Activated effector memory CD4-positive, alpha-beta T cell treated with anti-CD3 and anti-CD28 coated beads, Interleukin-2, amount 50 U/mL, for 16 hours (primary cell): Measurements from ENCODE around the gene CYP27C1.
A peak's percentile ranks its signal among the peaks of the same experiment; 100 is the strongest.
"Not testable (repeated sequence)": the region's sequence is repeated elsewhere in the genome, so short reads cannot be mapped to it uniquely, and the experiment has no call there.

Experiments used
- DNase-seq: peaks from one replicate; pipeline ENCODE4 v3.0.0-alpha.2; 2020

The CYP27C1 gene

DNA sequence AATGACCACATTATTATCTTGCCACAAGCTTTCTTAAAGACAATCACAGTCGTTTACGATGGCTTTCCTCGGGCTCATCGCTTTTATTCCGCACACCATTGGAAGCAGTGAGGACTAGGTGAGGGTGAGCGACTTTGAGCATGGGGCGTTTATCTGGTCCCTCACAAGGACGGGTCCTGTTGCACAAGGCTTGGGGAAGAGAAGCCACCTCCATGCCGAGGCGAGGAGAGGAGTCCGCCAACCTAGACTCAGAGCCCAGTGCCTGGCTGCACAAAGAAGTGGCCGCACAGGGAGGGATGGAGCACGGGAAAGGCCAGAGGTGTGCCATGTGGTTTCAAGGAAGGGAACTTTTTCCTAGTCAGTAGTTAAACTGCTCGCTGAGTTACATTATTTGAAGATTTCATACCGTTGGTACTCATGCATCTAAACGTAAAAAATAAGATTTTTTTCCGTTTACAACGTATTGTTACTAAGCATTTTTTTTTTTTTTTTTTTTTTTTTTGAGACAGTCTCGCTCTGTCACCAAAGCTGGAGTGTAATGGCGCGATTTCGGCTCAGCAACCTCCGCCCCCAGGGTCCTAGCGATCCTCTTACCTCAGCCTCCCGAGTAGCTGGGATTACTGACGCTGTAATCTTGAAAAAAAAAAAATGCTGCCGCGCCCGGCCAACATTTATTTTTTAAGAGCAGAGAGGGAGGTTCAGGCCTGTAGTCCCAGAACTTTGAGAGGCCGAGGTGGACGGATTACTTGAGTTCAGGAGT is 849 bp upstream of the CYP27C1 start:
- no peak for DNase-seq

DNA sequence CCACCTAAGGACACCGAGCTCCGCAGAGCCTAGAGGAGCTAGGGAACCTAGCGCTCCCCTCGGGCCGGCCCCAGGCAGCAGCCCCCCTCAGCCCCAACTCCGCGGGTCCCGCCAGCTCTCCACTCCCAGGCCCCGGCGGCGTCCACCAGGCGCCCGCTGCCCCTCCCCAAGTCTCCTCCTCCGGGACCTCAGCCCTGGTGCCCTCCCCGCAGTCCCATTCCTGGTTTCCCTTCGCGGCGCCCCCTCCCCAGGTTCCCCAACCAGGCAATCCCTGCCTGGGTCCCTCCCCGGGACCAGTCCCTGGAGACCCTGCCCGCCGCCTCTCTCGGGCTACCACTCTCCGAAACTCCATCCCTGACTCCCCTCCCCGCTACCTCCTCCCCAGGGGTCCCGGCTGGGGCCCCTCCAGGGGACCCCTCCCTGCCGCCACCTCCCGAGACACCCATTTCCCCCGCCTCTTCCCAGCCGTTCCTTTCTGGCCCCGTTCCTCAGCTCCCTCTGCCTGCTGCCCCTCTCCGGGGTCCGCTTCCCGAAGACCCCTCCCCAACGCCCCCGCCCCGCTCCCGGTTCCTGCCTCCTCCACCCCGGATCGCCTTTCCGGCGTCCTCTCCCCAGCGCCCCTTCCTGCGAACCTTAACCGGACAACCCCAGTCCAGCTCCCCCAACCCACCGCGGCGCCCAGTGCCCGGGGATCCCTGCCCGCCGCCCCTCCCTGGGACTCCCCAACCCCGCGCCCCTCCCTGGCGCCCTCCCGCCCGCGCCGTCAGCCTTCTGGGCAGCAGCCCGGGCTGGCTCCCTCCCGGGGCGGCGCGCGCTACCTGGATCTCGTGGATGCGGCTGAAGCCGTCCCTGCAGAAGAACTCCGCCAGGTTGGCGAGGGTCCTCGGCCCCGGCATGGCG is 678 bp downstream of the CYP27C1 start:
- no peak for DNase-seq

DNA sequence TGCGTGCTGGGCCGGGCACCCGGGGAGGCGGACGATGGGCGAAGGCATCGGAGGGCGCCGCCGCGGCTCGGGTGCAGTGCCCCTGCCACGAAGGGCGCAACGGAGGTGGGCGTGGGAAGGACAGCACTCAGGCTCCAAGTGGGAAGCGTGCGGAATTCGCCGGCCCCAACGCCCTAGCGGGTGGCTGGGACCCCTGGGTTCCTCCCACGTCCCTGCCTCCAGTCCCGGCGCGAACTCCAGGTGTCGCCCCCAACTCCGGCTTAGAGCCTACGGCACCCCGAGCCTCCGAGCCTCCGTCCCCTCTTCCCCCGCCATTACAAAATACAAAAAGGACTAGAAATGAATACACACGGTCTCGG is 1.3 kb downstream of the CYP27C1 start:
- no peak for DNase-seq

DNA sequence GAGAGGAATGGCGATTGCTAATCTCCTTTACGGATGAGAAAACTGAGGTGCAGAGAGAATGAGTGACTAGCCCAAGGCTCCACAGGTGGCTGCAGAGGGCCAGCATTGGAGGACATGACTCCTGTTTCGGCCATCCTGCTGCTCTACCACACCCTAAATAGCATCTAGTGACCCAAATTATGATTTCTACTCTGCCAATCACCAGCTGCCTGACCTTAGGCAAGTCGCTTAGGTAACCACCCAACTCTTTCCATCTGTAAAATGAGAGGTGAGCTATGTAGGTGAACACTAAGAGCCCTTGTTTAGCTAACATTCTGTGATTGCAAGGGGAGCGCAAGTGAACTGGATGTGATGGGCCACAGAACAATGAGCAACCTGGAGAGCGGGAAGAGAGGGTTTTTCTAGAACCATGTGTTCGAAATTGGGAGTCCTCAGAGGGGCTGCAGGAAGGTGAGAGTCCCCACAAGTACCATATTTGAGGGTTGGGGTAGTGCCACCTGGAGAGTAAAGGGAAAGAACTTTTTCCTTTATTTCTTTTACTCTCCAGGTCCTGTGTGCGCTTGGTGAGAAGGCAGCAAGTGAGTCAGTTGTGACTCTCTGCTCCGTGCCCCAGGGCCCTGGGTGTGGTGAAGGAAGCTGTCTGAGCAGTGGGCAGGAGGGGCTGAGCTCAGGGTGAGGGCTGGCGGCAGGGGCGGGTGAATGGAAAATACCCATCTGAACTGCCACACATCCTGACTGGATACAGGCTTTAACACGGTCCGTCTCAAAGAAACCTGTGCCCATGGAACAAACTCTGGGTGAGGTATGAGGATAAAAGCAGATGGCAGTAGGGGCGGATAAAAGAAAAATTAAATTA is 2.4 kb downstream of the CYP27C1 start:
- DNase-seq, result no peak

DNA sequence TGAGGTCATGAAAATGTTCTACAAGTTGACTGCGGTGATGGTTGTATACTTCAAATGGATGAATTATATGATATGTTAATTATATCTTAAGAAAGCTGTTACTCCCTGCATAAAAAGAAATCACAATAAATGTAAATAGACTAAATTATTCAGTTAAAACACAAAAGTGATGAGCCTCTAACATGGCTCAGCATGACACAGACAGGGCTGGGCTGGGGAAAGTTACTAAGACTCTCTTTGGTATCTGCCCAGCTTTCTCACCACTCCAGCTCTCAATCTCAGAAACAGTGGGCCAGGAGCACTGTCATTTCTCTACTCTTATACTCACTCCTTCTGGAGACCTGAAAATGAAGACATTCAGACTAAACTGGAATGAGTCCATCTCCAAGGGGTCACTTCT is 3.5 kb downstream of the CYP27C1 start:
- no peak for DNase-seq

DNA sequence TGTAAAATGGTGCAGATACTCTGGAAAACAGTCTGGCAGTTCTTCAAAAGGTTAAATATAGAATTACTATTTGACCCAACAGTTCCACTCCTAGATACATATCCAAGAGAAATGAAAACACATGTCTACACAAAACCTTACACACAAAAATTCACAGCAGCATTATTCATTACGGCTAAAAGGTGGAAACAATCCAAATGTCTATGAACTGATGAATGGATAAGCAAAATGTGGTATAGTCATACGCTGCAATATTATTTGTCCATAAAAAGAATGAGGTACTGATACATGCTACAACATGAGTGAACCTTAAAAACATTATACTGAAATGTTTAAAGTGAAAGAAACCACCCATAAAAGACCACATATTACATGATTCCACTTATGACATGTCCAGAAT is 4.0 kb downstream of the CYP27C1 start:
- DNase-seq, result no peak

DNA sequence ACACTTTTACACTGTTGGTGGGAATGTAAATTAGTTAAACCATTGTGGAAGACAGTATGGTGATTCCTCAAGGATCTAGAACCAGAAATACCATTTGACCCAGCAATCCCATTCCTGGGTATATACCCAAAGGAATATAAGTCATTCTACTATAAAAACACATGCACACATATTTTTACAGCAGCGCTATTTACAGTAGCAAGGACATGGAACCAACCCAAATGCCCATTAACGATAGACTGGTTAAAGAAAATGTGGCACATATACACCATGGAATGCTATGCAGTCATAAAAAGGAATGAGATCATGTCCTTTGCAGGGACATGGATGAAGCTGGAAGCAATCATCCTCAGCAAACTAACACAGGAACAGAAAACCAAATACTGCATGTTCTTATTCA is 5.9 kb downstream of the CYP27C1 start:
- DNase-seq, result not testable (repeated sequence)

DNA sequence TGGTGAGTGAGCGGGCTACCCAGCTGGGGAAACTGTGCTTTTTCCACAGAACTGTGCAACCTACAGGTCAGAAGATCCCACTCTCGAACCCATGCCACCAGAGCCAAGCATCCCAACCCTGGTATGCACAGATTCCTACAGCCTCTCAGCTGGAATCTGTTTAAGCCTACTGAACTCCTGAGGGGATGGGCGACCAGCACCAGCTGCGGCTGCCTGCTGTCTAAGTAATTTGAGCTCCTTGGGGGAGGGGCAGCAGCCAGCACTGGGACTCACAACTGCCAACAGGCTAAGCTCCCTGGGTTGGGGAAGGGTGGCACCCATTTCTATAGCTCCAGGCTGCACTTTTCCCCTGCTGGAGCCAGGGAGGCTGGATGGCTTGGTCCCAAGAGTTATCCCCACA is 11.8 kb downstream of the CYP27C1 start:
- no peak for DNase-seq

DNA sequence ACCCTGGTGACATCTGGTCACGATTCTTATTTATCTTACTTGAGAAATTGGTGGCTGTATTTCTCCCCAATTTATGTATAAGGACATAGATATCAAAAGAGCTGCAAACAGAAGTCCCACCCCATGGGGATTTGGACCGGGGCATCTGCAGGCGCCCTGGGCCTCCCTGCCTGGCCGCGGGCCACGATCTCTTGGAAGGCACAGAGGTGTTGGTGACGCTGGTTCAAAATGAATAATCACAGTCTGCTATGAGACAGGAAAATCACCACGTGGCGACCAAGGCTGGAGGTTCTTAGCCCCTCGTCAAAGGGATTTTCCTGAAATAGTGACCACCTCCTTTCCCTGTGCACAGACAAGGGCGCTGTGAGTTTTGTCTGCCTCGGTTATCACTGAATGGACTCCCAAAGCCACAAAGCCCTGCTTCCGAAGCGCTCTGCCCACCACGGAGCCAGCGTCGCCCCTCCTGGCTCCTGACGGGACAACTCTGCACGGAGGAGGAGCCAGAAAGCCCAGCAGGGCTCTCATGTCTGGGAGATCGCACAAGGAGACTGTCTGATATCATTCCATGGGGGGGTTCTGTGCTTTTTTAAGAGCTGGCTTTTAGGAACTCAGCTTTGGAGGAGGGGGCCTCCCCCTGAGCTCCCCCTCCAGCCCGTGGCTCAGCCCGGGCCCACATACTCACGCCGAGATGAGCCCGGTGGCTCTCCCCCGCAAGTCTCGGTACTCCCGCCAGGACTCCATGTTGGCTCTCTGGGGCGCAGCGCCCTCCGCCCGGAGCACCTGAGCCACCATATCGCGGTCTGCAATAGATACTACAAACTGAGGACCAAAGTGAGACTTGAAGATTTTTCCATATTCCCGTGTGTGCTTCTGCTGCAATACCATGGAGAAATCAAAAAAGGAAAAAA is 14.6 kb downstream of the CYP27C1 start:
- no peak for DNase-seq

DNA sequence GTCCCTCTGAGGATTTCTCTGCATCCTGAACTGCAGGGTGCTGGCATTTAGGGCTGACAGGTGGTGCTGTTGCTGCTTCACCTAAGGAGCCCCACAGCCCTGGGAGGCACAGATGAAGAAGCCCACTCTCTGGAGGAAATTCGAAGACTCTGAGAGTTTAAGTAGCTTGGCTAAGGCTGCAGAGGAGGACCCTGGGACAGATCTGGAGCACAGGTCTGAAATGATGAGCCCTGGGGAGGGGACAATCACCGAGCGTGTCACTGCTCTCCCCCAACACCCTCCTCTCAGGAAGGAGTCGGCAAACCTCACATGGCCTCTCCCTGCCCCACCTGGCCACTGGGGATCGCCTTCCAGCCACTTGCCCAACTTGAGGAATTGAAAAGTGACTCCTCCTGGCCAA is 18.6 kb downstream of the CYP27C1 start:
- DNase-seq, result no peak

DNA sequence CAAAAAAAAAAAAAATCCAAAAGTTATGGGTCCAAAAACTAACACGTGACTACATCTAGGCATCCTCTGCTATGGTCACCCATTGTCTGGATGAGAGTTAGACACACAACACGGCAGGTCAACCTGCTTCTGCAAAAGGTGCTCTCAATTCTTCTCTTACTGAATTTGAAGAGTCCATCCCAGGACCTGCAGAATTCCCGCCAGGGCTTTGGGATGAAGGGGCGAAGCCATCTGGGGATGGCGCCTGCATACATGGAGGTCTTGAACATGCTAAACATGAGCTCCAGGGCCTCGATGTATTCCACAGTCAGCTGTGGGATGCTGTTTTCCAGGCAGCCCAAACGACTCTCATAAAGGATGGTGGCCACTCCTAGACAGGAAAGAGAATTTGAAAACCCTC is 19.1 kb downstream of the CYP27C1 start:
- DNase-seq, result no peak

DNA sequence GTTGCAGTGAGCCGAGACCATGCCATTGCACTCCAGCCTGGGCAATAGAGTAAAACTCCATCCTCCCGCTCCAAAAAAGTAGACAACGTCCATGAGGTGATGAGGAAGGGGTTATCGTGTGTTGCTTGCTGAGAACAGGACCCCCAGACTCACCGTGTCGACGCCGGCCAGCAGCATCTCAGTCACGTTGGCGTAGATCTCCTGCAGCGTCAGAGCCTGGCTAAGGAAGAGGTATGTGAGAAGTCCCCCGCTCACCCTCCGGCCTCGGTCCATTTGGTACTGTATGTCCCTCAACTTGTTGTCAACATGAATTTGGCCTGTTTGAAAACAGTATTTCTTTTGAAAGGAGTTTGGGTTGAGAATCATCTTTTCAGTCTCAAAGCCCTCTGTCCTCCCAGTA is 20.9 kb downstream of the CYP27C1 start:
- DNase-seq, result no peak

DNA sequence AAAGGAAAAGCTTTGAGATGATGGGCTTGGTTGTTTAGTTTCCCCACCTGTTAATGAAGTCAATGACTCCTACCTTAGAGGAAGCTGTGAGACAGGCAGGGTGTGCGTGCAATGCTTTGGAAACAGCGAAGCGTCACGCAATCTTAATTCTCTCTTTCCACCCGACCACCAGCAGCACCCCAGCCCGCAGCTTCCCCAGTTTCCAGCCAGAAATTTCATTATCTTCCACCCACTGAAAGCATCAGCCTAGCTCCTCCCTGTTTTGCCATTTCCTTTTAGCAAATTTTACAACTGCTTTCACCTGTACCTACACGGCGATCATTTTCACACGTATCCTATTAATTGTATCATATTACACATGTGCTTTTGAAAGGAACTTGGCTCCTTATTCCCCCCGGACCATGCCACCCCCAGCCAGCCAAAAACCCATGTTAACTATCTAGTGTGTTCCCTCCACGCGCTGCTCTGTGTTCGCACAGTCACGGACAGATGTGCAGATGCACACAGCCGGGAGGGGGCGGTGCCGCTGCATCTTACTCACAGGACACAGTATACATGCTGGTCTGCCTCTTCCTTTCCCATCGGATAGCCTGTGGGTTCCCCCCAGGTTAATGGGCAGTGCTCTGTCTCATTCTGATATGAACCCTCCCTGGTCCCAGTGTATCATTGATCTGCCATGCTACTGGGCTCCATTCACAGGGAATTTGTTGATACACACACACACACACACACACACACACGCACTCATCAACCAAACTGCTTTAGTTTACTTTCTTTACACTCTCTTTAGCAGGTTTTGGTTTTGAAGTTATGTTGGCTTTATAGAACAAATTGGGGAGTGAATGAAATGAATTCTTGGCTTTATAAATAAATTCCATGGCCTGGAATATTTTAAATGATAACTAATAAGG is 22.4 kb downstream of the CYP27C1 start:
- peak; percentile 84 for DNase-seq

DNA sequence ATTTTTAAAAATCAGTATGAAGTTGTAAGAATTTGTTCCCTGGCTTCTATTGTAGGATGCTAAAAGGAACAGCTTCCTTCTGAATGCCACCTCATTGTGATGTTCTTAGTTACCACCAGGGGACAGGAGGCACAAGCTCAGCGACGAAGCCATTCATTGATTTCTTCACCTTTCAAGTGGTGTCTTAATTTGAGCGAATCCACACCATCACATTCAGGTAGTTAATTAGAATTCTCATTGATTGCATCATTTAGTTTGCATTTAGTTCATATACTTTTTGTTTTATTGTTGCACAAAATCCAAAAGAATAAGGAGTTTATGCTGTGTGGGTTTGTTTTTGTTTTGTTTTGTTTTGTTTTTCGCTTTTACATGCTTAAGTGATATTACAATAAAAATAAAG is 23.1 kb downstream of the CYP27C1 start:
- no peak for DNase-seq

DNA sequence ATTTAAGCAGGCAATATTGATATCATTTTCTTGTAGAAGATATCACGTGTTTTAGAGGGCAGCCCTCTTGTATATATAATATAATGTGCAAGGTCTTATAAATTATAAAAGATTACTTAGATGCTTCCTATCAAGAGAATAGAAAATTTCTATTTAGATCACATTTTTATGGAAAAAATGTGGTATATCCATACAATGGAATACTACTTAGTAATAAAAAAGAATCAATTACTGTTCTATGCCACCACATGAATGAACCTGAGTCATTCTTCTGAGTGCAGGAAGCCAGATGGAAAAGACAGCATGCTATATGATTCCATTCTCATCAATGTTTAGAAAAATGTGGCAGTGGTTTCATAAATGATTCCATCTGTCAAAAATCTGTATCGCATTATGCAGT is 23.6 kb downstream of the CYP27C1 start:
- DNase-seq, result no peak

DNA sequence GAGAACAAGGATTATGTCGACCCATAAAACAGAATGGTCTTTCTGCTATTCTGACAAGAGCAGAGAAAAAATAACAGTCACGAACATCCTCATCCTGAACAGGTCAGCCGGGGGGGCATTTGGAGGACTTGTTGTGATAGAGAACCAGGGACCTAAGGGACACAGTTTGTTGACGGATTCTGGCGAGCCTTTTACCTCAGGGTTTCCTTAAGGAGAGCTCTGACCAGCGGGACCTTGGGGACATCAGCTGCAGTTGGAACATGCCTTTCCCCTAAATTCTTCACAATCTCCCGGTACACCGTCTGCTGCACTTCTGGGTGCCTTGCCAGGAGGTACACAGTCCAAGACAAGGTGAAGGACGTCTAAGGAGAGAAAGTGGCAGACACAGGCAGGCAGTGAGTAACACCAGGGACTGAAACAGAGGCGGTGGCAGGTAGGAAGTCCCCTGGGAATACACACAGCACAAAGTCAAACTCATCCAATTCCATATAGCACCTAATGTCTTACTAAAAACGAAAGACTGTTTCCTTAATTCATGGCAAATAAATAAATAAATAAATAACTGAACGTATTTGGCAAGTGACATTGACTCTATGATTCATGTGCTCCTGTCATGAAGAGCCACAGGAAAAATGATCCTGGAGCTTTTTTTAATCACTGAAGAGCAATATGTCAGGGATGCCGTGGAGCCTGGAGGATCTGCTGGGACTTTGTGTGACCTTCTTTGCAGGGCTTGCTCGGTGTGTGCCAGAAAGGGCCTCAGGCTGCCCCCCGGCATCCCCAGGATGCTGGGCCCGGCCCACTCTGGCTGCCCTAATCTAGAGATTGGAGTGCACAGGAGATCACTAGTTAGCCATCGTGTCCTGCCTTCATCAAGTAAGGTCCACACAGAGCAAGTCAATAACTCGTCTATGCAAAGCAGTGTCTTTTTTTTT is 24.7 kb downstream of the CYP27C1 start:
- no peak for DNase-seq

DNA sequence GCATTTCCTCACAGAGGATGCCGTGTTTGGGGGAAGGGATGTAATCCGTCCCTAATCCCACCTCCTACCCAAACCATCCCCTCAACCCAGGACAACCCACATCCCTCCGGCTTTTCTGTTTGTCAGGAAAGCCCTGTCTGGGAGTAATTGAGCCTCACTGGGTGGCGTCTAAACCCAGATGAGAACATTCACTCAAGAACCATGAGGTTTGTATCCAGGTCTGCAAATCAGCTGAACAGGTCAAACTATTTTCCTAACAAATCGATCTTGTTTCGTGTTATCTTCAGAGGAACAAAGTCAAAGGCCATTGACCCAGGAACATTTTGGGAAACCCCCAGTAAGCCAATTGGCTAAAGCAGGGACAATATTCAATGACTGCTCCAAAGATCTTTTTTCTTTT is 25.7 kb downstream of the CYP27C1 start:
- DNase-seq, result no peak

DNA sequence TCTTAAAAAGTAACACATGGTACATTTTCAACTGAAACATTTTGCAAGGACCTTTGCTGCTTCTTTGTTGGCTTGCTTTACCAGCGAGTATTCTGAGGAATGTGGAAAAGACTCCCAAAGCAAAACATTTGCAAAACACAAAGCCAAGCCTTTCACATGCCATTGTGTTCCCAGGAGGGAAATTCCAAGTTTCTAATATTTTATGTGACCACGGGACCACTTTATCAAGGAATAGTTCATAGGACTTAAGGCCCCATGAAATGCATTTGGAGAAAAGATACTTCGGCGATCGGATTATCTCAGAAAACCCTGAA is 26.2 kb downstream of the CYP27C1 start:
- no peak for DNase-seq

DNA sequence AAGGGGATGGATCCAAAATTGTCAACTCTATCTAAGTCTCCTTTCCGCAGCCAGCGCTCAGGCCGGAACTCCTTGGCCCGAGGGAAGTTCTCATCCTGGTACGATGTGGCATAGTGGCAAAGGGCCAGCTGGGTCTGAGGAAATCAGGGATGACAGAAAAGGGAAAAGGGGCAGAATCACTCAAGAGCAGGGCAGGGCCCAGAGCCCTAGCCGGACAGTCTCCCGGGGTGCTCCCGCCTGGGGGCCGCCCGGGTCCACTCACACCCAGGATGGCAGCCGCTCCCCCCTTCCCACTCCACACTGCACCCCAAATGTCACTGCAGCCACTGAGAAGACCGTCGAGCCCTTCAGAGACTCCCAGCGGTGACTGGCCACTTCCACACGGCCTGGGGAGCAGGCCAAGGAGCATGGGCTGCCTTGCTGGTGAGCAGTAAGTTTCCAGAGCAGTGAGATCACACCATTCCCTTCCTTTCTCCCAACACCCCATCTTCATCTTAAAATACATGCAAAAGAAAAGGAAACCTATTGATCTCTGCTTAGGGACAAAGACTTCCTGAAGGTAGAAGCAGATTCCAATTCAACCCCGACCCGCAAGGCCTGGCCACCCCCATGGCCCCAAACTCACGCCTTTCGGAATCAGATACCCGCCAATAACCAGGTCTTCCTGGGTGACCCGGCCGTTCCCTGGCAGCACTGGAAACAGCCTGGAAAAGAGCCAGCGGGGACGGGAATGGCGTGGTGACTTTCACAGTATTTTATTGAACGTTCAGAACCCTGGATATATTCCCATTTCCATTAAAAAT is 26.7 kb downstream of the CYP27C1 start:
- no peak for DNase-seq
